Spleen (tissue), 11 donors: Measurements from ENCODE around the gene SNX33. TPM values are rescaled to one million over a fixed set of nuclear protein-coding genes. Genes with fewer than 3 reads are reported as not detected.
A peak's percentile ranks its signal among the peaks of the same experiment; 100 is the strongest.

ENCODE experiments used
- DNase-seq: peaks from one replicate; pipeline ENCODE4 v3.0.0-alpha.2; 2020
- H3K27ac ChIP-seq, 8 donors: fragments of 200-600 bp; sonication (generic) in 7 of 8; 1 replicate in 4 of 8; 2 replicates in 4 of 8; pipeline versions ENCODE4 v1.5.0 to v1.8.0; 2016 to 2021; ENCODE audit warnings: inconsistent platforms in 4 of 8, mild to moderate bottlenecking in 4 of 8, moderate library complexity in 1 of 8
- H3K27me3 ChIP-seq, 7 donors: fragments of 200-600 bp; sonication (generic) in 6 of 7; replicated peaks in 1 of 7; 1 replicate in 4 of 7; 2 replicates in 3 of 7; pipeline versions ENCODE4 v1.5.0 to v1.8.0; 2016 to 2021; ENCODE audit warnings: inconsistent platforms in 3 of 7, mild to moderate bottlenecking in 1 of 7
- H3K36me3 ChIP-seq, 6 donors: fragments of 200-600 bp; sonication (generic) in 5 of 6; 1 replicate in 4 of 6; 2 replicates in 2 of 6; pipeline versions ENCODE4 v1.5.0 to v1.8.0; 2016 to 2021; ENCODE audit warnings: inconsistent platforms in 2 of 6
- H3K4me1 ChIP-seq, 6 donors: fragments of 200-600 bp; sonication (generic) in 5 of 6; 1 replicate in 3 of 6; 2 replicates in 3 of 6; pipeline versions ENCODE4 v1.5.0 to v1.8.0; 2016 to 2021; ENCODE audit warnings: inconsistent platforms in 3 of 6
- H3K4me3 ChIP-seq, 8 donors: fragments of 200-600 bp; sonication (generic) in 7 of 8; 1 replicate in 4 of 8; 2 replicates in 4 of 8; pipeline versions ENCODE4 v1.5.0 to v1.8.0; 2016 to 2021; ENCODE audit warnings: inconsistent platforms in 4 of 8, mild to moderate bottlenecking in 4 of 8, moderate library complexity in 2 of 8
- H3K9me3 ChIP-seq, 8 donors: fragments of 200-600 bp; sonication (generic) in 7 of 8; 1 replicate in 4 of 8; 2 replicates in 4 of 8; pipeline versions ENCODE4 v1.5.0 to v1.8.0; 2016 to 2021; ENCODE audit warnings: inconsistent platforms in 4 of 8
- POLR2A ChIP-seq, 3 donors: fragments of 450-650 bp; IDR thresholded peaks; one replicate each; pipeline ENCODE4 v1.5.1; 2017; ENCODE audit warnings: antibody characterized with exemption in 3 of 3, mild to moderate bottlenecking in 1 of 3
- POLR2AphosphoS5 ChIP-seq, 3 donors: sonication (generic); formaldehyde crosslinking; IDR thresholded peaks; one replicate each; pipeline ENCODE4 v1.5.1; 2017; ENCODE audit warnings: antibody characterized with exemption in 3 of 3
- WGBS, 5 donors: extraction: QIAGEN DNeasy Blood & Tissue Kit in 3 of 5; methylation state at CpG; one replicate each; pipeline versions ENCODE4 v1.1.5 to v1.1.7; 2013 to 2018; 5-methylcytosine and 5-hydroxymethylcytosine counted together
- intact Hi-C: fragments of 100-400 bp; cut with DNase I; formaldehyde crosslinking; loops from one replicate; pipeline ENCODE4 v1.15.0; 2023; ENCODE audit warnings: low total_unique reads
- polyA plus RNA-seq, 3 donors: library from polyadenylated mRNA; stranded (reverse); fragments of 200-250 nt; gene quantifications; one replicate each; pipeline ENCODE4 v1.2.1, GENCODE V29; 2013
- total RNA-seq, 7 donors: library from RNA; depleted of rRNA in 3 of 7; stranded (reverse); fragments of >200 nt in 3 of 7; fragmentation: NEBNext Ultra II Directional in 4 of 7; extraction: Animal tissue kit (Norgen Biotek cat#: 25700) in 4 of 7; gene quantifications; one replicate each; pipeline versions ENCODE4 v1.1.0 to v1.2.1, GENCODE V29; 2016 to 2021
- TF ChIP-seq, protein P1 (sequence below), 11 experiments: fragments of 200-600 bp in 7 of 11; fragments of 450-650 bp in 4 of 11; sonication (generic) in 4 of 11; IDR thresholded peaks in 8 of 11; conservative IDR thresholded peaks in 3 of 11; 1 replicate in 7 of 11; 2 replicates in 4 of 11; pipeline versions ENCODE4 v1.4.0 to v1.8.0; 2016 to 2021; ENCODE audit warnings: antibody characterized with exemption in 11 of 11, inconsistent platforms in 4 of 11, mild to moderate bottlenecking in 1 of 11
- donor health status: healthy with polysubstance abuse.
- donor health status: DM: no; HTN: no; CAD: no; lungs with moderate emphysema.
- donor health status: DM: no; HTN: no; CAD: no.
- donor health status: Bipolar disorder and iron deficiency.
- donor health status: healthy.
- donor health status: DM: no; HTN: no; CAD: no.
- donor health status: DM: yes; HTN: yes; CAD: no.

SNX33 gene
- total and polyA plus RNA-seq, 10 donors = 4.3 to 22.8 (median 16.5) TPM

DNA sequence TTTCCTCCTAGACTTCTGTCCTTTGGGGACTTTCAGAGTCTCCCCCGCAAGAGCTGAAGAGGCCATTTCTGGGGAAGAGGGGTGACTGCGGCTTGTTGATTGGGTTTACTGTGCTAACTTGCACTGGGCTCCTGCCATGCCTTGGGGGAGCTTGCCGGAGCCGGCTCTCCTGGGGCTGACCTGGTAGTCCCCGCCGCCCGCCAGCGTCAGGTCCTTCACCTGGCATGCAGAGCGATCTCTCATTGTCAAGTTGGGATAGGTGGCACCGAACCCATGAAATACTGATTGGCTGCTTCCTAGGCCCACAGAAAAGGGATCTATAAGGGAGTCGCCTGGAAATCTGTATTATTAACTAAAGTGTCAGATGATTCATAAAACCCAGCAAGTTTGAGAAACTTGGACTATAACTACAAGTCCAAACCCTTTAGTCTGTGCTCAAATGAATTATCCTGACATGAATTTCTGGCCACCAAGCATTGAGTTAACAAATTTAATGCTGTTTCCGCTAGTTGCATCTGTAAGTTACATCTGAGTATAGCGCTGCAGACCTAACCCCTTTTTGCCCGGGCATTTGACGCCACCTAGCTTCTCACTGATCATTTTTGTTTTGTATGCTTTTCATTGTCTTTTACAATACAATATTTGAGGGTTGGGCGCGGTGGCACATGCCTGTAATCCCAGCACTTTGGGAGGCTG, 7.1 kb upstream of the SNX33 start:
- Histone ChIP-seq H3K36me3 (peaks cover 0 to 13% (median 0%) of the 10 kb centered on the region in 6 donors), H3K9me3 (no peaks in the 10 kb centered on the region), H3K4me3 (peak overlapping the region; percentile 76 to 100 (median 92)), H3K4me1 (peaks cover 21 to 55% (median 44%) of the 10 kb centered on the region in 6 donors), H3K27ac (peak overlapping the region; percentile 85 to 98 (median 94)), H3K27me3 (no peaks in the 10 kb centered on the region)
- WGBS, 5 donors = 1 to 6% (median 2%) methylated on average over 10 to 17 of the region's 17 CpGs
- DNase-seq = peak; percentile 89
- intact Hi-C loops = no loop called here
- TF ChIP-seq, protein P1, sequence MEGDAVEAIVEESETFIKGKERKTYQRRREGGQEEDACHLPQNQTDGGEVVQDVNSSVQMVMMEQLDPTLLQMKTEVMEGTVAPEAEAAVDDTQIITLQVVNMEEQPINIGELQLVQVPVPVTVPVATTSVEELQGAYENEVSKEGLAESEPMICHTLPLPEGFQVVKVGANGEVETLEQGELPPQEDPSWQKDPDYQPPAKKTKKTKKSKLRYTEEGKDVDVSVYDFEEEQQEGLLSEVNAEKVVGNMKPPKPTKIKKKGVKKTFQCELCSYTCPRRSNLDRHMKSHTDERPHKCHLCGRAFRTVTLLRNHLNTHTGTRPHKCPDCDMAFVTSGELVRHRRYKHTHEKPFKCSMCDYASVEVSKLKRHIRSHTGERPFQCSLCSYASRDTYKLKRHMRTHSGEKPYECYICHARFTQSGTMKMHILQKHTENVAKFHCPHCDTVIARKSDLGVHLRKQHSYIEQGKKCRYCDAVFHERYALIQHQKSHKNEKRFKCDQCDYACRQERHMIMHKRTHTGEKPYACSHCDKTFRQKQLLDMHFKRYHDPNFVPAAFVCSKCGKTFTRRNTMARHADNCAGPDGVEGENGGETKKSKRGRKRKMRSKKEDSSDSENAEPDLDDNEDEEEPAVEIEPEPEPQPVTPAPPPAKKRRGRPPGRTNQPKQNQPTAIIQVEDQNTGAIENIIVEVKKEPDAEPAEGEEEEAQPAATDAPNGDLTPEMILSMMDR (IDR thresholded peaks at IDR 0.05 in 8 of 11, conservative IDR thresholded peaks at IDR 0.05 in 3 of 11) = peak in 6 of 11 experiments; percentile 18 to 43 (median 26)
- TF ChIP-seq POLR2AphosphoS5 (IDR thresholded peaks at IDR 0.05) = no peak

- H3K27ac ChIP-seq = peak overlapping the region in 6 of 8 donors; percentile 92 to 98 (median 94)
- no peak for DNase-seq
- intact Hi-C loops = no loop called here
- H3K36me3 ChIP-seq = peaks cover 0 to 13% (median 0%) of the 10 kb centered on the region in 6 donors
- no peak for TF ChIP-seq POLR2A (IDR thresholded peaks at IDR 0.05)
- TF ChIP-seq, protein P1 (IDR thresholded peaks at IDR 0.05 in 8 of 11, conservative IDR thresholded peaks at IDR 0.05 in 3 of 11) = peak in 1 of 11 experiments; percentile 1
- H3K4me1 ChIP-seq = peaks cover 21 to 55% (median 44%) of the 10 kb centered on the region in 6 donors
- peak overlapping the region in 3 of 8 donors; percentile 88 to 99 (median 93) for H3K4me3 ChIP-seq
- 68 to 78% (median 73%) methylated on average over 4 of the region's 4 CpGs for WGBS, 5 donors
- H3K27me3 ChIP-seq = no peaks in the 10 kb centered on the region
- H3K9me3 ChIP-seq = no peaks in the 10 kb centered on the region
Measured at GRCh38 chr15:75641179-75641503, 6.6 kb upstream of the SNX33 start.

GRCh38 chr15:75641603-75642002, 6.1 kb upstream of the SNX33 start:
- Histone ChIP-seq H3K4me1 (peaks cover 25 to 55% (median 44%) of the 10 kb centered on the region in 6 donors), H3K9me3 (no peaks in the 10 kb centered on the region), H3K27ac (no peak overlapping the region), H3K36me3 (peaks cover 0 to 10% (median 0%) of the 10 kb centered on the region in 6 donors), H3K4me3 (no peak overlapping the region), H3K27me3 (peaks cover 0 to 4% (median 0%) of the 10 kb centered on the region in 7 donors)
- no peak for DNase-seq
- intact Hi-C loops = no loop called here
- TF ChIP-seq, protein P1 (IDR thresholded peaks at IDR 0.05 in 8 of 11, conservative IDR thresholded peaks at IDR 0.05 in 3 of 11) = no peak
- no peak for TF ChIP-seq POLR2AphosphoS5 (IDR thresholded peaks at IDR 0.05)
- no peak for TF ChIP-seq POLR2A (IDR thresholded peaks at IDR 0.05)
- WGBS, 5 donors = 77 to 91% (median 85%) methylated on average over 5 of the region's 5 CpGs

- no peak overlapping the region for H3K4me3 ChIP-seq
- no peaks in the 10 kb centered on the region for H3K9me3 ChIP-seq
- H3K27me3 ChIP-seq = peaks cover 0 to 28% (median 5%) of the 10 kb centered on the region in 7 donors
- H3K4me1 ChIP-seq = peaks cover 8 to 55% (median 35%) of the 10 kb centered on the region in 6 donors
- DNase-seq = no peak
- no peaks in the 10 kb centered on the region for H3K36me3 ChIP-seq
- TF ChIP-seq POLR2A (IDR thresholded peaks at IDR 0.05) = no peak
- TF ChIP-seq, protein P1 (IDR thresholded peaks at IDR 0.05 in 8 of 11, conservative IDR thresholded peaks at IDR 0.05 in 3 of 11) = no peak
- TF ChIP-seq POLR2AphosphoS5 (IDR thresholded peaks at IDR 0.05) = no peak
- no peak overlapping the region for H3K27ac ChIP-seq
- intact Hi-C loops = no loop called here
- WGBS, 5 donors = 65 to 88% (median 76%) methylated on average over 2 of the region's 2 CpGs
Measured at GRCh38 chr15:75644376-75644775, 3.3 kb upstream of the SNX33 start.
